GM23338 (cell line): Measurements from ENCODE around the gene HRH3.

Experiments
- CREB1 ChIP-seq: fragments of 250-450 bp; sonication (Bioruptor Pico); IDR thresholded peaks from 2 replicates; pipeline ENCODE4 v1.5.0; 2020; ENCODE audit warnings: low read depth, mild to moderate bottlenecking, moderate library complexity
- ETS1 ChIP-seq: IDR thresholded peaks from 2 replicates; pipeline ENCODE4 v1.6.1; 2016; ENCODE audit warnings: antibody characterized with exemption
- EZH2 ChIP-seq: fragments of 200-600 bp; sonication (generic); IDR thresholded peaks from one replicate; pipeline ENCODE4 v1.8.0; 2017; ENCODE audit warnings: antibody characterized with exemption, mild to moderate bottlenecking, low read depth; ENCODE audit not compliant: unreplicated experiment
- EZH2phosphoT487 ChIP-seq: fragments of 200-600 bp; sonication (generic); IDR thresholded peaks from one replicate; pipeline ENCODE4 v1.8.1; 2018; ENCODE audit warnings: antibody characterized with exemption; ENCODE audit not compliant: unreplicated experiment
- POLR2AphosphoS5 ChIP-seq: IDR thresholded peaks from 2 replicates; pipeline ENCODE4 v1.6.1; 2016; ENCODE audit warnings: antibody characterized with exemption, low read depth
- REST ChIP-seq: IDR thresholded peaks from one replicate; pipeline ENCODE4 v1.6.1; 2018; ENCODE audit warnings: antibody characterized with exemption; ENCODE audit not compliant: unreplicated experiment
- TF ChIP-seq, protein P1 (sequence below), 2 experiments: fragments of 200-600 bp in 1 of 2; sonication (generic) in 1 of 2; conservative IDR thresholded peaks; 2 replicates each; pipeline versions ENCODE4 v1.5.1 to v1.6.1; 2016 to 2017; ENCODE audit warnings: antibody characterized with exemption in 2 of 2, low read depth in 2 of 2, mild to moderate bottlenecking in 2 of 2, moderate library complexity in 1 of 2

DNA sequence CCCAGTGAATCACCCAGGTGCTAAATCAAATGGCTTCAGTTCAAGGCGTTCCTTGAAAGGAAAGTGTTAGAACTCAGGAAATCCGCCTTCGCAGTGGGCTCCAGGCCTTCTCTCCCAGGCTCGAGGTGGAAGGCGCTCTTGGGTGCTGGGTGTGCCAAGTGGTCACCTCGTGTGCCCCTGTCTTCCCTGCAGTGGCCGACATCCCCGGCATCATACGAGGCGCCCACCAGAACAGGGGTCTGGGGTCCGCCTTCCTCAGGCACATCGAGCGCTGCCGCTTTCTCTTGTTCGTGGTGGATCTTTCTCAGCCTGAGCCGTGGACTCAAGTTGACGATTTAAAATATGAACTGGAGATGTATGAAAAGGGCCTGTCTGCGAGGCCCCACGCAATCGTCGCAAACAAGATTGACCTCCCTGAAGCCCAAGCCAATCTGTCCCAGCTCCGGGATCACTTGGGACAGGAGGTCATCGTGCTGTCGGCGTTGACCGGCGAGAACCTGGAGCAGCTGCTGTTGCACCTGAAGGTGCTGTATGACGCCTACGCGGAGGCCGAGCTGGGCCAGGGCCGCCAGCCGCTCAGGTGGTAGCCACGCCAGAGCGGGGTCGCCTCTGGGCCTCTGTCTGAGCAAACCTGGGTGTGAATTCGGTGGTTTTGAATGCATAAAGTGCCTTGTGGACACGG, 19.4 kb downstream of the HRH3 start:
- TF ChIP-seq POLR2AphosphoS5 (no peak), EZH2phosphoT487 (no peak), CREB1 (CRISPR knock-in tag) (no peak), EZH2 (no peak), ETS1 (no peak), REST (no peak)
- TF ChIP-seq, protein P1, sequence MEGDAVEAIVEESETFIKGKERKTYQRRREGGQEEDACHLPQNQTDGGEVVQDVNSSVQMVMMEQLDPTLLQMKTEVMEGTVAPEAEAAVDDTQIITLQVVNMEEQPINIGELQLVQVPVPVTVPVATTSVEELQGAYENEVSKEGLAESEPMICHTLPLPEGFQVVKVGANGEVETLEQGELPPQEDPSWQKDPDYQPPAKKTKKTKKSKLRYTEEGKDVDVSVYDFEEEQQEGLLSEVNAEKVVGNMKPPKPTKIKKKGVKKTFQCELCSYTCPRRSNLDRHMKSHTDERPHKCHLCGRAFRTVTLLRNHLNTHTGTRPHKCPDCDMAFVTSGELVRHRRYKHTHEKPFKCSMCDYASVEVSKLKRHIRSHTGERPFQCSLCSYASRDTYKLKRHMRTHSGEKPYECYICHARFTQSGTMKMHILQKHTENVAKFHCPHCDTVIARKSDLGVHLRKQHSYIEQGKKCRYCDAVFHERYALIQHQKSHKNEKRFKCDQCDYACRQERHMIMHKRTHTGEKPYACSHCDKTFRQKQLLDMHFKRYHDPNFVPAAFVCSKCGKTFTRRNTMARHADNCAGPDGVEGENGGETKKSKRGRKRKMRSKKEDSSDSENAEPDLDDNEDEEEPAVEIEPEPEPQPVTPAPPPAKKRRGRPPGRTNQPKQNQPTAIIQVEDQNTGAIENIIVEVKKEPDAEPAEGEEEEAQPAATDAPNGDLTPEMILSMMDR (conservative IDR thresholded peaks at IDR 0.05; ENCODE audit: low read depth in 2 of 2): no peak
